SIG-M5 treated with dmso at 0.1 percent for 504 hours (cell line): ENCODE measurements around the gene MAB21L1.

ENCODE experiments used
- DNase-seq: peaks from one replicate; lab custom pipeline; 2025; ENCODE audit not compliant: unreplicated experiment; lab: John Stamatoyannopoulos, UW

Gene MAB21L1

GRCh38 chr13:35480346-35480745 is 3.9 kb upstream of the MAB21L1 start:
- DNase-seq = no peak

GRCh38 chr13:35479706-35480105 is 3.2 kb upstream of the MAB21L1 start:
- DNase-seq = no peak

GRCh38 chr13:35479038-35479492 is 2.6 kb upstream of the MAB21L1 start:
- DNase-seq = no peak

GRCh38 chr13:35478271-35479037 is 2.0 kb upstream of the MAB21L1 start:
- no peak for DNase-seq

GRCh38 chr13:35477386-35477946 is 977 bp upstream of the MAB21L1 start:
- DNase-seq = no peak

GRCh38 chr13:35475212-35475959 is 1.1 kb downstream of the MAB21L1 start:
- DNase-seq = no peak

GRCh38 chr13:35474496-35475211 is 1.8 kb downstream of the MAB21L1 start:
- no peak for DNase-seq

GRCh38 chr13:35473802-35474201 is 2.7 kb downstream of the MAB21L1 start:
- no peak for DNase-seq

- no peak for DNase-seq
Observed at GRCh38 chr13:35473206-35473775, 3.2 kb downstream of the MAB21L1 start.

GRCh38 chr13:35472323-35472881 is 4.1 kb downstream of the MAB21L1 start:
- no peak for DNase-seq

GRCh38 chr13:35471706-35472322 is 4.7 kb downstream of the MAB21L1 start:
- no peak for DNase-seq

- DNase-seq = no peak
Observed at GRCh38 chr13:35470671-35471661, 5.5 kb downstream of the MAB21L1 start.

GRCh38 chr13:35469806-35470525 is 6.5 kb downstream of the MAB21L1 start:
- DNase-seq = no peak

- DNase-seq = no peak
Observed at GRCh38 chr13:35468195-35468594, 8.3 kb downstream of the MAB21L1 start.

- DNase-seq = no peak
Observed at GRCh38 chr13:35465371-35465770, 11.1 kb downstream of the MAB21L1 start.

GRCh38 chr13:35460061-35460460 is 16.4 kb downstream of the MAB21L1 start:
- no peak for DNase-seq

GRCh38 chr13:35457258-35457657 is 19.2 kb downstream of the MAB21L1 start:
- DNase-seq = no peak

GRCh38 chr13:35455022-35455421 is 21.5 kb downstream of the MAB21L1 start:
- no peak for DNase-seq
